Measurements from ENCODE around the gene GPR176. TPM values are rescaled to one million over a fixed set of nuclear protein-coding genes. Genes with fewer than 3 reads are reported as not detected.

Gene GPR176
- total RNA-seq, 1 donor from 2014 or later: 0.33 TPM

GRCh38 chr15:39784125-39784524, 135.9 kb downstream of the GPR176 start:
- no peak for DNase-seq
- no peaks in the 10 kb centered on the region for H3K27me3 Mint-ChIP-seq
- peaks cover 41% of the 10 kb centered on the region for H3K4me1 Mint-ChIP-seq
- H3K36me3 Mint-ChIP-seq (ENCODE audit: low read depth): no peaks in the 10 kb centered on the region
- H3K27ac Mint-ChIP-seq: no peak overlapping the region
- no peaks in the 10 kb centered on the region for H3K9me3 Mint-ChIP-seq
- intact Hi-C loops (cut with micrococcal nuclease): loop anchor here (5.0 to 10.0 kb wide), 2 partner anchors 323 to 639 kb away; partner anchors contain the start of gene BMF
- peak overlapping the region; percentile 77 for H3K4me3 Mint-ChIP-seq

GRCh38 chr15:39783244-39783820, 136.7 kb downstream of the GPR176 start:
- Mint-ChIP-seq H3K9me3 (no peaks in the 10 kb centered on the region), H3K36me3 (ENCODE audit: low read depth) (no peaks in the 10 kb centered on the region), H3K27me3 (no peaks in the 10 kb centered on the region), H3K4me1 (peaks cover 37% of the 10 kb centered on the region), H3K4me3 (peak overlapping the region; percentile 77), H3K27ac (peak overlapping the region; percentile 51)
- peak; percentile 69 for DNase-seq
- intact Hi-C loops (cut with micrococcal nuclease): loop anchor here (2.0 to 10.0 kb wide), 5 partner anchors 149 to 639 kb away; partner anchors contain the start of genes BMF and SRP14

- H3K27ac Mint-ChIP-seq: peak within 1 kb of the TSS; percentile 51
- no peaks in the 10 kb centered on the region for H3K9me3 Mint-ChIP-seq
- H3K4me3 Mint-ChIP-seq: peak within 1 kb of the TSS; percentile 77
- peaks cover 30% of the 10 kb centered on the region for H3K4me1 Mint-ChIP-seq
- intact Hi-C loops (cut with micrococcal nuclease): loop anchor here (1.0 to 10.0 kb wide), 6 partner anchors 150 to 638 kb away; partner anchors contain the start of genes BMF and SRP14
- peaks cover 5% of the 10 kb centered on the region for H3K27me3 Mint-ChIP-seq
- no peaks in the 10 kb centered on the region for H3K36me3 Mint-ChIP-seq (ENCODE audit: low read depth)
- DNase-seq: peak; percentile 99
Observed at GRCh38 chr15:39782441-39783138, 137.5 kb downstream of the GPR176 start, which contains the start of gene FSIP1. Gene FSIP1, minus strand, starts transcription at chr15:39782841. Its CDS starts 6,317 bp downstream, at chr15:39776524.

GRCh38 chr15:39781967-39782302, 138.1 kb downstream of the GPR176 start:
- Mint-ChIP-seq H3K27me3 (peaks cover 10% of the 10 kb centered on the region), H3K4me1 (peaks cover 28% of the 10 kb centered on the region), H3K9me3 (no peaks in the 10 kb centered on the region), H3K36me3 (ENCODE audit: low read depth) (no peaks in the 10 kb centered on the region), H3K4me3 (peak overlapping the region; percentile 77), H3K27ac (peak overlapping the region; percentile 51)
- no peak for DNase-seq
- intact Hi-C loops (cut with micrococcal nuclease): loop anchor here (1.0 to 10.0 kb wide), 6 partner anchors 151 to 637 kb away; partner anchors contain the start of genes BMF and SRP14

- Mint-ChIP-seq H3K4me1 (peaks cover 25% of the 10 kb centered on the region), H3K9me3 (no peaks in the 10 kb centered on the region), H3K4me3 (peak overlapping the region; percentile 41), H3K27ac (no peak overlapping the region), H3K27me3 (peaks cover 12% of the 10 kb centered on the region), H3K36me3 (ENCODE audit: low read depth) (no peaks in the 10 kb centered on the region)
- intact Hi-C loops (cut with micrococcal nuclease): loop anchor here (5.0 to 10.0 kb wide), 2 partner anchors 326 to 637 kb away; partner anchors contain the start of gene BMF
- DNase-seq: peak; percentile 50
Observed at GRCh38 chr15:39781147-39781966, 138.7 kb downstream of the GPR176 start.

GRCh38 chr15:39778021-39778420, 142.0 kb downstream of the GPR176 start:
- Mint-ChIP-seq H3K27ac (no peak overlapping the region), H3K36me3 (ENCODE audit: low read depth) (no peaks in the 10 kb centered on the region), H3K4me3 (no peak overlapping the region), H3K27me3 (peaks cover 12% of the 10 kb centered on the region), H3K4me1 (peaks cover 27% of the 10 kb centered on the region), H3K9me3 (no peaks in the 10 kb centered on the region)
- no peak for DNase-seq
- intact Hi-C loops (cut with micrococcal nuclease): no loop called here

- Mint-ChIP-seq H3K4me3 (no peak overlapping the region), H3K9me3 (no peaks in the 10 kb centered on the region), H3K27me3 (peaks cover 12% of the 10 kb centered on the region), H3K4me1 (peaks cover 27% of the 10 kb centered on the region), H3K36me3 (ENCODE audit: low read depth) (no peaks in the 10 kb centered on the region), H3K27ac (no peak overlapping the region)
- intact Hi-C loops (cut with micrococcal nuclease): no loop called here
- DNase-seq: no peak
Observed at GRCh38 chr15:39777496-39777895, 142.6 kb downstream of the GPR176 start.

- intact Hi-C loops (cut with micrococcal nuclease): no loop called here
- Mint-ChIP-seq H3K27me3 (peaks cover 12% of the 10 kb centered on the region), H3K4me3 (no peak overlapping the region), H3K9me3 (no peaks in the 10 kb centered on the region), H3K27ac (no peak overlapping the region), H3K4me1 (peaks cover 20% of the 10 kb centered on the region), H3K36me3 (ENCODE audit: low read depth) (no peaks in the 10 kb centered on the region)
- DNase-seq: no peak
Observed at GRCh38 chr15:39776068-39776467, 144.0 kb downstream of the GPR176 start.

GRCh38 chr15:39774688-39775267, 145.3 kb downstream of the GPR176 start:
- Mint-ChIP-seq H3K4me3 (peak overlapping the region; percentile 28), H3K27ac (no peak overlapping the region), H3K9me3 (no peaks in the 10 kb centered on the region), H3K36me3 (ENCODE audit: low read depth) (no peaks in the 10 kb centered on the region), H3K27me3 (peaks cover 12% of the 10 kb centered on the region), H3K4me1 (peaks cover 20% of the 10 kb centered on the region)
- intact Hi-C loops (cut with micrococcal nuclease): no loop called here
- peak; percentile 83 for DNase-seq

- H3K4me1 Mint-ChIP-seq: peaks cover 20% of the 10 kb centered on the region
- H3K4me3 Mint-ChIP-seq: no peak overlapping the region
- DNase-seq: no peak
- no peaks in the 10 kb centered on the region for H3K36me3 Mint-ChIP-seq (ENCODE audit: low read depth)
- H3K27me3 Mint-ChIP-seq: peaks cover 3% of the 10 kb centered on the region
- H3K9me3 Mint-ChIP-seq: no peaks in the 10 kb centered on the region
- no peak overlapping the region for H3K27ac Mint-ChIP-seq
- intact Hi-C loops (cut with micrococcal nuclease): no loop called here
Observed at GRCh38 chr15:39770748-39771689, 149.0 kb downstream of the GPR176 start.

- Mint-ChIP-seq H3K27me3 (peaks cover 9% of the 10 kb centered on the region), H3K27ac (no peak overlapping the region), H3K4me3 (no peak overlapping the region), H3K9me3 (no peaks in the 10 kb centered on the region), H3K4me1 (peaks cover 2% of the 10 kb centered on the region), H3K36me3 (ENCODE audit: low read depth) (no peaks in the 10 kb centered on the region)
- no peak for DNase-seq
- intact Hi-C loops (cut with micrococcal nuclease): no loop called here
Observed at GRCh38 chr15:39767921-39768320, 152.1 kb downstream of the GPR176 start.

- Mint-ChIP-seq H3K4me3 (no peak overlapping the region), H3K4me1 (no peaks in the 10 kb centered on the region), H3K9me3 (no peaks in the 10 kb centered on the region), H3K27me3 (peaks cover 28% of the 10 kb centered on the region), H3K36me3 (ENCODE audit: low read depth) (no peaks in the 10 kb centered on the region), H3K27ac (no peak overlapping the region)
- DNase-seq: no peak
- intact Hi-C loops (cut with micrococcal nuclease): no loop called here
Observed at GRCh38 chr15:39761006-39761405, 159.1 kb downstream of the GPR176 start.
